GM21717 (cell line): ENCODE results near the gene MYB.
"Not testable (repeated sequence)": the region's sequence is repeated elsewhere in the genome, so short reads cannot be mapped to it uniquely, and the experiment has no call there.

Experiments used
- ATAC-seq: cut with Tn5 transposase; IDR thresholded peaks from one replicate; pipeline ENCODE4 v1.9.1; 2021; ENCODE audit warnings: mild to moderate bottlenecking, moderate library complexity; ENCODE audit not compliant: unreplicated experiment

The MYB gene

GRCh38 chr6:135162678-135163439 lies 18.2 kb upstream of the MYB start:
- no peak for ATAC-seq

DNA sequence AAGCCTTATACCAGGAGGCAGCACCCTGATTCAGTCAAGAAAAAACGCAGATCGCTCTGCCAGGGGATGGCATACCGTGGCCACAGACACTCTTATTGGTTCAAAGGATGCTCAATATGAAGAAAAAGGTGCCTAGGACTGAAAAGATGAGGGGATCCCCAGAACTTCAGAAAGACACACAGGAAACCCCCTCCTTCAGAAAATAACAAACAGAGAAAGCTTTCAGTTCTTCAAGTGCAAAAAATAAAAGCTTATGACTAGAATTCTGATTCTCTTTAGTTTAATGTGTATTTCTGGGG lies 17.7 kb upstream of the MYB start:
- peak; percentile 65 for ATAC-seq

DNA sequence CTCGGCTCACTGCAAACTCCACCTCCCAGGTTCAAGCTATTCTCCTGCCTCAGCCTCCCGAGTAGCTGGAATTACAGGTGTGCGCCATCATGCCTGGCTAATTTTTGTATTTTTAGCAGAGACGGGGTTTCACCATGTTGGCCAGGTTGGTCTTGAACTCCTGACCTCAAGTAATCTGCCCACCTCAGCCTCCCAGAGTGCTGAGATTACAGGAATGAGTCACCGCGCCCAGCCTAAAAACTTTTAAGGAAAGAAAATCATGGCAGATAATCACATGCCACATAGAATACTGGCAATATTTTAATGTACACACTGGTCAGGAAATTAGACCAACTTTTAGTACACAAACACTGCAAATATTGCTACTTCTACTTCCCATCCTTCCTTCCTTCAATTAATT lies 16.7 kb upstream of the MYB start:
- ATAC-seq, result not testable (repeated sequence)

DNA sequence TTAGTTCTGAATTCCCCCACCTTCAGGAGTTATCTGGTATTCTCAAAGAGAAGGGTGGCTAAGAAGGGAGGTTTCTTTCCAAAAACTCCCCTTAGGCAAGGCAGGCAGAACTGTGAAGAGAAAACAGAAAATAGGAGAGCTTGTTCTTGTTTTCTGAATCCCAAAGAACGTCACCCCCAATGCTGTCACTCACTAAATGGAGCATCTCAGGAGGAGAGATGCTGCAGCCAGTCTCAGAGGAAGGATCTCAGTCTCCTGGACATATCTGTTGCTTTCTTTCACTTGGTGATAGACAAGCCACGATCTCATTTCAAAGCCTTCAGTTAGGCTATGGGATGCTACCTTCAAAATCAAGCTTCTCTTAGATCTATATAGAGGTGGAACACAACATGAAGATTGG lies 16.1 kb upstream of the MYB start:
- no peak for ATAC-seq

DNA sequence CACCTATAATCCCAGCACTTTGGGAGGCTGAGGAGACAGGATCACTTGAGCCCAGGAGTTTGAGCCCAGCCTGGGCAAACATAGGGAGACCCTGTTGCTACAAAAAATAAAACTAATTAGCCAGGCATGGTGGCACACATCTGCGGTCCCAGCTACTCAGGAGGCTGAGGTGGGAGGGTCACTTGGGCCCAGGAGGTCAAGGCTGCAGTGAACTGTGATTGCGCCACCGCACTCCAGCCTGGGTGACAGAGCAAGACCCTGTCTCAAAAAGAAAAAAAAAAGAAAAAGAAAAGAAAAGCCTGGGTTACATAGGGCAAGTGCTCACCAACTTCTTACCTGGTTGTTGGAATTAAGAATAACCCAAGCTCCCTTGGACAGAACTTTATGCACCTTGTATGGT lies 14.6 kb upstream of the MYB start:
- no peak for ATAC-seq

GRCh38 chr6:135167617-135168016 lies 13.5 kb upstream of the MYB start:
- no peak for ATAC-seq

- no peak for ATAC-seq
Observed at GRCh38 chr6:135168766-135169165, 12.3 kb upstream of the MYB start.

DNA sequence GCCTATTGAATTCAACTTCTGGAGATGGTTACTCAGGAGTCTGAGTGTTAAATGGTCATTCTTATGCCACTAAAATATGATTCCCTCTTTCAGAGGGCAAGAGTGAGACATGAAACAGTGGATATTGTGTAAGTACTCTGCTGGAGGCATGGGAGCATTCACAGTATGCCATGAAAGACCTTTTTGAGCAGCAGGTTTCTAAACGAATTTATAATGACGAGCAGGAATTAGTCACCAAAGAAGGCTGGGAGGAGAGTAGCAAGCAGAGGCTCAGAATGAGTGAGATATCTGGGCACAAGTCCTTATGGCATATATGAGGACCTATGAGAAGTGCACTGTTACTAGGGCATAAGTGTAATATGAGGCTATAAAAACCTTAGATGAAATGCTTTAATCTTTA lies 10.9 kb upstream of the MYB start:
- no peak for ATAC-seq

GRCh38 chr6:135170849-135171248 lies 10.3 kb upstream of the MYB start:
- no peak for ATAC-seq

DNA sequence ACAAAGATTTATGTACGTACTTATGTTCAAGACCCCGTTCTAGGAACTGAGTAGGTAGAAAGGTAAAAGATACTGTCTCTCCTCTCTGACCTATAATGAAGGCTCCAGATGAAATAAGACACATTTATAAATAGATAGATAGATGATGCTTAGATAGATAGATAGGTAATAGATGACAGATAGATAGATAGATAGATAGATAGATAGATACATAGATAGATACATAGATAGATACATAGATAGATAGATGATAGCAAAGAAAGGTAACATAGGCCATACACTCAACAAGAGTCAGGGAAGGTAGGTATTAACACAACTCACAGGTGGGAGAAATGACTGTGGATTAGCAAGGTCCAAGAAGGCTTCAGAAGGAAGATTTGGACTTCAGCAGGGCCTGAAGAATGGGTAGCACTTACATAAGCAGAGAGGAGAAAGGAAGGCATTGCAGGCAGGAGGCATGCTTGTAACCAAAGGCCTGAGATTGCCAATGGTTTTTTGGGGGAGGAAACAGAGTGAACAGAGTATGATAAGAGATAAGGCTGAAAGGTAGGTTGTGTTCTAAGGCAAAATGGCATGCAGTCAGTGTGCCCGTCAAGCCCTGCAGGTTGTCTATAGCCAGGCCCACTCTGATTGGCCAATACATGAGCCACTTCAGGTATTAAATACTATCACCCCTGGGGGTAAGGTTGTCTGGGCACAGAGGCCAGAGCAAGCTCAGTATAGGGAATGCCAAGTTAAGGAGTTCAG lies 7.7 kb upstream of the MYB start:
- ATAC-seq, result no peak

DNA sequence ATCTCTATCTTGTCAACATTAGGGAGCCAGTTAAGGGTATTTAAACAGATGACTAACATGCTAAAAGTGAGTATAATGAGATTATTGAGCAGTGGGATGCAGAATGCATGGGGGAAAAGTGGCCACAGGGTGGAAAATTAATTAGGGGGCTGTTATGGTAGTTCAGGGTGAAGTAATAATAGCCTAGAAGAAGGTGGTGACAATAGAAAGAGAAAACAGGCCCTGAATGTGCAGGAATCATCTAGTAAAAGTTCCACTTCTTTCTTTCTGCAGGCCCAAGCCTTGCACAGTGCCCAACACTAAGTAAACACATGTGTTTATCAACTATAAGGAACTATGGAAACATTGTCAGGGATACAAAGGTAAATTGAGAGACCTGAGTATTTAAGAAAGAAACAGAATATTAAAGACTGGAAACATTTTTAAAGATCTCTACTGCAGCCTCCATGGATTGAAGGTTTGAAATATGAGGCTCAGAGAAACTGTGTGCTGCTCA lies 7.1 kb upstream of the MYB start:
- ATAC-seq, result no peak

- ATAC-seq, result no peak
Observed at GRCh38 chr6:135176058-135176457, 5.0 kb upstream of the MYB start.

- ATAC-seq, result no peak
Observed at GRCh38 chr6:135176464-135176863, 4.6 kb upstream of the MYB start.

- no peak for ATAC-seq
Observed at GRCh38 chr6:135179372-135179771, 1.7 kb upstream of the MYB start.

DNA sequence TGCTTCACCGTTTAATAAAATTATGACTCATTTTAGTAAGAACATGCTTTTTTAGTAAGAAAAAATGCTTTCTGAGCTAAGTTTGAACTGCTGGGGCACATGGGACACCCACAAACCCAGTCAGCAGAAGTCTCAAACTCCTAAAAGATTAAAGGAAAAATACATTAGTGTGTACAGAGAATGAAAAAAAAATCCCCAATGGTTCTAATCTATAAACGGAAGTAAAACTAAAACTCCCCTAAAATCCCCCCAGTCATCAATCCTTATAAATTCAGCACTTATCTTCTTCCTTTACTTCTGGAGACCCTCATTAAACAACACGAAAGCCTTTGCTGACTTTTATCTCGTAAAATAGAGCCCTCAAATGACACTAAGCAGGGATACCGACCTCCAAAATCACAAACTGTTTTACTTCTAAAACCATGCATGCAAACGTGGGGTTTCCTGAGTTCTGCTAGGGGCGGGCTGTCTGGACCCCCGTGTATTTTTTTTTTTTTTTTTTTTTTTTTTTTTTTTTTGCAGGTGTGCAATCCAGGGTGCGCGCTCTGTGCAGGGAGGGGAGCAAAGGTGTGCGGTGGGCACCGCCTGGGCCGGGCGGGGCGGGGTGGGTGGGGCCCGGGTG lies 1.1 kb upstream of the MYB start:
- no peak for ATAC-seq

GRCh38 chr6:135181333-135182070 lies 394 bp downstream of the MYB start:
- ATAC-seq, result no peak

DNA sequence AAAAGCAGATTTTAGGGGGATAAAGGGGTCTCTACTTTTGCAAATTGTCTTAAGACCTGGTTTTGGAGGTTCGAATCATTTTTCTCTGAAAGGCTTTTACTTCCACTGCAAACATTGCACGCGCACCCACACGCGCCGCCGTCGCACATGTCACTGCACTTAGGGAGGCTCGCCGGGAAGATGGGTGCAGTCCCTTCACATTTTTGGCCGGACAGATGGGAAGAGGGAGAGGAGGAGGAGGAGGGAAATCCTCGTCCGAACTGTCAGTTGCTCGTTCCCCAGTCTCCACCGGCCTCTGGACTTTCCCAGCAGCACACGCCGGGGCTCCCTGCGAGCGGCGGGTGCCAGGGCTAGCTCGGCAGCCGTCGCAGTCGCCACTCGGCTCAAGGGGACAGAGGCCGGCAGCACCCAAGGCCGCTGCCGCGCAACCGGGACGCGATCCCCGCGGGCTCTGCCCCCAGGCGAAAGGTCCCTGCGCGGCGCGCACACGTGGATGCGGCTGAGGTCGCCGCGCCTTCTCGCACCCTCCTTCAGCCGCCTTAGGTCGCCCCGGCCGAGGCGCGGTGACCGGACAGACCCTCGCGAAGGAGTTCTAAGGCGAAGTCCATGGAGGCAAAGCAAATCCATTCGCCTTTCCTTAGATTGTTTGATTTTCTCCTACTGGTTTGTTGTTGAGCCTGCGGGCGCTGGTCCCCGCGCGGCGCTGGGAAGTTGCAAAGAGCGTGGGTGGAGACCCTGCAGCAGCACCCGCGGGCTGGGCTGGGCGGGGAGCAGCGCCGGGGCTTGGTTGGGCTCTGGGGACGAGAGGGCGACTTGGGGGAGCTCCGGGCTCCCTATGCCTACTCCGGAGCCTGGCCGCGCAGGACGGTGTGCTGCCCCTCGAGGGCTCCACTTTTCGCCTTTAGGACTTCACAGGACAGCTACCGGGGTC lies 1.2 kb downstream of the MYB start:
- peak; percentile 17 for ATAC-seq

- ATAC-seq, result peak; percentile 40
Observed at GRCh38 chr6:135183002-135183531, 2.0 kb downstream of the MYB start.

DNA sequence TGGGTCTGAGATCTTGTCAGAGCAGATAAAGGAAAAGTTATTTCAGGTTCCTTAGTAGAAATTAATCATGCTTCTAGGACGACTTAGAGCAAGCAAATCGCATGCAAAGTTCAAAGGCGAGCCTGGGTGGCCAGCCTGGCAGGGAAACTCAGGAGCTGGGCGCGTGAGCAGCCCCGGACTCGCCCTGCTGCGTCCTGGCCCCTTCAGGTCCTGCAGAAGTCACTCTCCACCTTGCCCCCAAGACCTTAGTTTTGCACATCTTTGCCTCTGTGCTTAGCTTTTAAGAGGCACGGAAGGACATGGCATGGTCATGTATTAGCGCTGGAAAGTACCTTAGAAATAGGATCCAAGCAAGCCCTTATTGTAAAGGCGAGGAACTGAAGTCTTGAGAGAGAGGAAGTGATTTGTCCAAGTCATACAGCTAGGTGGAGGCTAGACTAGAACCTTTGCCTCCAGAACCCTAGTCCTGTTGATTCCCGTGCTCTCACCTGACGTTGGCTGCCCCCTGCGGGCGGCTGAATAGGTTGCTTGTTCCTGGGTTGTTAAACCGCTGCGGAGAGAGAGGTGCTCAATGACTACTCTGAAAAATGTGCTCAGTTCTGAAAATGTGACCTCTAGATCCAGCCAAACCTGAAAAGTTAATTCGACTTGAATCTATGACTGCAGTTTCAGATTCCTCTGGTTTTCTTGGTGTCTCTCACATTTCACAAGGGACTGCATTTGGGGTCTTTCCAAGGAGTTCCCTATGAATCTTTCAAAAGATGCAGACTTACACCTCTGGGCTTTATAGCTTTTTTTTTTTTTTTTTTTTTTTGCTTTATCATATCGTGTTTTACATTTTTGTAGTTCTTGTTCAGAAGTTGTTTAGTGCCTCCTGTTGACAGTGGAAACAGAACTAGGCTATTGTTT lies 2.7 kb downstream of the MYB start:
- ATAC-seq, result peak; percentile 35
